HL-60/S4 (cell line): Measurements from ENCODE around the gene AMOTL1.

Experiments used
- in situ Hi-C: fragments of 300-500 bp; cut with MboI; formaldehyde crosslinking; loops from 2 replicates; pipeline ENCODE4 v1.14.3; 2022; ENCODE audit warnings: low sequenced_read_pairs

AMOTL1 gene

GRCh38 chr11:94920311-94920710 lies 152.2 kb downstream of the AMOTL1 start:
- in situ Hi-C loops = no loop called here

- in situ Hi-C loops = no loop called here
Observed at GRCh38 chr11:94922321-94923003, 154.3 kb downstream of the AMOTL1 start.

- in situ Hi-C loops = no loop called here
Observed at GRCh38 chr11:94923004-94923334, 154.8 kb downstream of the AMOTL1 start.

DNA sequence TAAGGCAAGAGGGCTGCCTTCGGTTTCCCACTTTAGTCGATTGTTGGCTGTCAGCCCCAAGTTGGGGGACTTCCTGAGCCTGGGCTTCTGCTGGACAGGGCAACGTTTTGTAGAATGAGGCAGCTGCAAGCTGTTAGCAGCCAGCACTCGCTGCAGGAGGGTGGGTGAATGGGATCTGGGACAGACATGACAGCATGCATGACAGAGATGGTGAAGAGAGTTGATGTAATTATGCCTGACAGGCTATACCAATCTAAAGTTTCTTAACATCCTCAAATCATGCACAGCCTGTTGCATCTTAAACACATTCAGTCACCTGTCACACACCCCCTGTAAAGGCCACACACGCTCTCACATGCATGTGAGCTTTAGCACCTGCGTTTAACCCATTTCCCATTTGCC lies 156.0 kb downstream of the AMOTL1 start:
- in situ Hi-C loops = no loop called here

GRCh38 chr11:94924612-94925011 lies 156.5 kb downstream of the AMOTL1 start:
- in situ Hi-C loops = no loop called here

DNA sequence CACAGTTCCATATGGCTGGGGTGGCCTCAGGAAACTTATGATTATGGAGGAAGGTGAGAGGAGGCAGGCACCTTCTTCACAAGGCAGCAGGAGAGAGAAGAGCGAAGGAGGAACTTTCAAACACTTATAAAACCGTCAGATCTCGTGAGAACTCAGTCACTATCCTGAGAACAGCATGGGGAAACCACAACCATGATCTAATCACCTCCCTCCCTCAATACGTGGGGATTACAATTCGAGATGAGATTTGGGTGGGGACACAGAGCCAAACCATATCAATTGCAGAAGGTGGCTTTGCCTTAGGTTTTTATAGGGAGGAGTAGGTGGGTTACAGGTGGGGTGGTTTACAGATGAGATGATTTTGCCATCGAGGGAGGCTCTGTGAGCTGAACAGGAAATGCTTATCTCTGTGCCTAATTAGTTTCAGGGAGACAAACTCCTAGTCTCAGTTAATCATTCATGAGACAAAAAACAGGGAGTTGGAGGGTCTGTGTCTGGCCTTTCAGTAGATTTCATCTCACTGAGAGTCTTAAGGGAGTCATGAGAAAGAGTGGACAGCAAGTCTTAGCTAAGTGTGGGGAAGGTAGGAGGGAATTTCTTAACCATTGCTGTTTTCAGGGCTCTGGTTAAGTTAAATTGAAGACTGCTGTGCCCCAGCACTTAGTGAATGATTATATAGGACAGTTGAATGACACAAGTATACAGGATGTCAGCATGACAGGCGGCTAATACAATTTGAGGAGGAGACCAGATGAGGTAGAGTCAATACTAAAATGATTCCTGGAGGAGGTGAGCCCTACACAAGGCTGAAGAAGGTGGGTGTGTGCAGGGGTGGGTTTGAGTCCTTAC lies 157.5 kb downstream of the AMOTL1 start:
- in situ Hi-C loops = no loop called here

DNA sequence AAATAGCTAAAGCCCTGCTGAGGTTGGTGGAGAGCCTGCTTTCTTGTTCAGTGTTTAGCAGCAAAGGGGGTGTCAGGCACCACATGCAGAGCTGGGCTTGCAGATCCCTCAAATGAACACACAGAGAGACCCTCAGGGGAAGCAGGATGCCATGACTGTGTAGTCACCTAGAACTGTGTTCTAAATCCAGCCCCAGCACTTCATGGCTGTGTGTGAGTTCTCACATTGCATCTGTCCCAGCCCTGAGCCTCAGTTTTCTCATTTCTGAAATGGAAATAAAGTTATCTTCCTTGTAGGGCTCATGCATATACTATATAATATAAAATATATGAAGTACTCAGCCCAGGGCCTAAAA lies 158.1 kb downstream of the AMOTL1 start:
- in situ Hi-C loops = no loop called here
